ENCODE data around the gene RNF150. TPM values are rescaled to one million over a fixed set of nuclear protein-coding genes. Genes with fewer than 3 reads are reported as not detected.

Gene RNF150
- total and polyA plus RNA-seq, 2 of the 4 experiments (the other 2 are of a cell fraction): 6.2 to 18.1 TPM

GRCh38 chr4:141117935-141118334 is 15.3 kb downstream of the RNF150 start:
- Histone ChIP-seq H3K27me3 (ENCODE audit: control insufficient read depth, insufficient read depth, low read length) (no peaks in the 10 kb centered on the region), H4K8ac (ENCODE audit: low read depth in 2 of 2, low read length in 2 of 2) (no peak overlapping the region), H4K5ac (ENCODE audit: low read depth, low read length) (no peak overlapping the region), H3K4me2 (ENCODE audit: low read depth, low read length) (no peak overlapping the region), H2AFZ (replicated peaks; ENCODE audit: low read length, poor library complexity) (no peak overlapping the region), H3K9me3 (ENCODE audit: control insufficient read depth, insufficient read depth, low read length) (no peaks in the 10 kb centered on the region), H3K9me1 (ENCODE audit: insufficient read depth, low read length) (no peaks in the 10 kb centered on the region; the same call in 1 of the 2 replicates), H3K27ac (ENCODE audit: insufficient read depth, low read length) (no peak overlapping the region), H3K36me3 (ENCODE audit: control insufficient read depth, insufficient read depth, low read length) (no peaks in the 10 kb centered on the region), H3K23ac (ENCODE audit: low read depth, low read length) (no peak overlapping the region), H3K9ac (ENCODE audit: low read depth, low read length) (no peak overlapping the region), H2AK9ac (replicated peaks; ENCODE audit: low read depth, low read length, poor library complexity) (no peak overlapping the region), H3K18ac (ENCODE audit: low read depth, low read length) (no peak overlapping the region), H2BK20ac (ENCODE audit: low read depth, low read length) (no peak overlapping the region), H3K4me3 (ENCODE audit: insufficient read depth, low read depth, low read length) (no peak overlapping the region), H3K14ac (replicated peaks; ENCODE audit: low read depth, low read length) (no peak overlapping the region), H2BK15ac (ENCODE audit: low read depth, low read length) (no peak overlapping the region), H2BK120ac (ENCODE audit: low read depth, low read length) (no peak overlapping the region), H4K91ac (ENCODE audit: insufficient read depth, low read depth, low read length) (no peak overlapping the region), H4K20me1 (ENCODE audit: insufficient read depth, low read length) (no peaks in the 10 kb centered on the region), H3K4ac (ENCODE audit: low read depth, low read length) (no peak overlapping the region), H3K56ac (ENCODE audit: extremely low read depth, insufficient read depth, low read length) (no peak overlapping the region), H2AK5ac (ENCODE audit: low read depth, low read length) (no peak overlapping the region; the same call in 1 of the 2 replicates), H2BK5ac (ENCODE audit: low read depth, low read length, poor library complexity, severe bottlenecking) (no peak overlapping the region), H3K79me1 (ENCODE audit: low read depth in 1 of 2, low read length in 2 of 2) (no peaks in the 10 kb centered on the region; a peak in 1 of 4 replicates), H3K4me1 (ENCODE audit: control insufficient read depth, insufficient read depth, low read length) (peaks cover 2% of the 10 kb centered on the region; the same call in 1 of the 2 replicates)
- intact Hi-C loops (cut with micrococcal nuclease) (no loop called here), dilution Hi-C loops (cut with HindIII; ENCODE audit: low sequenced_read_pairs, unreplicated experiment) (no loop called here), in situ Hi-C loops (cut with MboI; ENCODE audit: low sequenced_read_pairs) (no loop called here)
- no peak for TF ChIP-seq USF2 (IDR thresholded peaks at IDR 0.05; ENCODE audit: low read depth, low read length)
- no peak for TF ChIP-seq CEBPB (IDR thresholded peaks at IDR 0.05; ENCODE audit: low read depth, low read length)
- TF ChIP-seq MAZ (IDR thresholded peaks at IDR 0.05; ENCODE audit: borderline replicate concordance, low read depth, low read length): no peak
- TF ChIP-seq BHLHE40 (IDR thresholded peaks at IDR 0.05; ENCODE audit: low read depth, low read length): no peak
- no peak for DNase-seq
- no CpG with 5 or more reads among the region's 1 CpG for WGBS, 2 experiments (ENCODE audit: extremely low coverage in 2 of 2, insufficient read length in 1 of 2)
- ChIA-PET CTCF (no interaction called here), POLR2A (ENCODE audit: unreplicated experiment) (no interaction called here)
- ATAC-seq (ENCODE audit: low read depth): no peak
- no TSS peak for BruUV-seq (replicated peaks)
